IPS-11a (cell line): ENCODE data around the gene ATP5F1A.

Experiments used
- H3K4me3 ChIP-seq: one replicate; pipeline ENCODE4 v1.5.1; 2013; ENCODE audit warnings: low read depth, low read length, control low read depth

The ATP5F1A gene

GRCh38 chr18:46073474-46074331, 24.4 kb downstream of the ATP5F1A start:
- no peak overlapping the region for H3K4me3 ChIP-seq

- no peak overlapping the region for H3K4me3 ChIP-seq
Observed at GRCh38 chr18:46072959-46073358, 25.1 kb downstream of the ATP5F1A start.

GRCh38 chr18:46072376-46072867, 25.7 kb downstream of the ATP5F1A start:
- peak overlapping the region; percentile 67 for H3K4me3 ChIP-seq

- peak within 1 kb of the TSS; percentile 67 for H3K4me3 ChIP-seq
Observed at GRCh38 chr18:46071653-46072375, 26.3 kb downstream of the ATP5F1A start, which contains the start of gene PSTPIP2. Gene PSTPIP2 (minus strand): TSS chr18:46072260. CDS start chr18:46072188, 72 bp downstream.

GRCh38 chr18:46070815-46071652, 27.1 kb downstream of the ATP5F1A start:
- H3K4me3 ChIP-seq = peak overlapping the region; percentile 67

- no peak overlapping the region for H3K4me3 ChIP-seq
Observed at GRCh38 chr18:46070232-46070631, 27.9 kb downstream of the ATP5F1A start.

GRCh38 chr18:46069524-46069923, 28.6 kb downstream of the ATP5F1A start:
- H3K4me3 ChIP-seq = no peak overlapping the region

GRCh38 chr18:46068763-46069162, 29.3 kb downstream of the ATP5F1A start:
- no peak overlapping the region for H3K4me3 ChIP-seq

- H3K4me3 ChIP-seq = no peak overlapping the region
Observed at GRCh38 chr18:46067438-46068007, 30.6 kb downstream of the ATP5F1A start.

GRCh38 chr18:46062781-46063180, 35.3 kb downstream of the ATP5F1A start:
- no peak overlapping the region for H3K4me3 ChIP-seq

- no peak overlapping the region for H3K4me3 ChIP-seq
Observed at GRCh38 chr18:46061796-46062195, 36.3 kb downstream of the ATP5F1A start.

- H3K4me3 ChIP-seq = no peak overlapping the region
Observed at GRCh38 chr18:46061387-46061786, 36.7 kb downstream of the ATP5F1A start.

- no peak overlapping the region for H3K4me3 ChIP-seq
Observed at GRCh38 chr18:46060359-46060841, 37.7 kb downstream of the ATP5F1A start.

- H3K4me3 ChIP-seq = no peak overlapping the region
Observed at GRCh38 chr18:46055838-46056230, 42.3 kb downstream of the ATP5F1A start.

GRCh38 chr18:46054956-46055837, 42.9 kb downstream of the ATP5F1A start:
- no peak overlapping the region for H3K4me3 ChIP-seq

- no peak overlapping the region for H3K4me3 ChIP-seq
Observed at GRCh38 chr18:46053368-46054095, 44.6 kb downstream of the ATP5F1A start.

GRCh38 chr18:46051731-46052461, 46.2 kb downstream of the ATP5F1A start:
- no peak overlapping the region for H3K4me3 ChIP-seq

- no peak overlapping the region for H3K4me3 ChIP-seq
Observed at GRCh38 chr18:46050268-46050667, 47.8 kb downstream of the ATP5F1A start.
